H1 (cell line): ENCODE measurements around the gene RSPO3. TPM values are rescaled to one million over a fixed set of nuclear protein-coding genes. Genes with fewer than 3 reads are reported as not detected.

Source experiments
- CTCF ChIA-PET: fragments of 300-600 bp; sonication (Branson Sonifier 250); formaldehyde crosslinking; loops from one replicate; lab custom pipeline; 2021; ENCODE audit not compliant: partially characterized antibody; lab: Charles Lee
- POLR2A ChIA-PET: fragments of 300-600 bp; sonication (Branson Sonifier 250); formaldehyde crosslinking; loops from one replicate; lab custom pipeline; 2021; ENCODE audit warnings: inconsistent platforms; ENCODE audit not compliant: partially characterized antibody; lab: Charles Lee
- DNase-seq, 2 experiments: peaks; one replicate each; pipeline versions ENCODE4 v3.0.0 to v3.0.0-alpha.2; 2010 to 2022; ENCODE audit warnings: low spot score in 2 of 2, low read depth in 1 of 2, mixed read lengths in 1 of 2
- FAIRE-seq: peaks from 2 replicates; lab custom pipeline; 2011; peaks lifted over from hg19 to GRCh38; lab: Jason Lieb, UNC
- H2AFZ ChIP-seq: 2 replicates; pipeline ENCODE4 v1.8.1; 2012; ENCODE audit warnings: low read length, inconsistent platforms
- H2AK5ac ChIP-seq: 2 replicates; pipeline ENCODE4 v1.6.1; 2013; ENCODE audit warnings: low read depth, low read length
- H2BK120ac ChIP-seq: replicated peaks from 2 replicates; pipeline ENCODE3; 2013; ENCODE audit warnings: low read depth, low read length, inconsistent platforms
- H2BK12ac ChIP-seq: 2 replicates; pipeline ENCODE4 v1.6.1; 2013; ENCODE audit warnings: low read depth, low read length
- H2BK15ac ChIP-seq: 2 replicates; pipeline ENCODE4 v1.6.1; 2013; ENCODE audit warnings: low read length
- H2BK20ac ChIP-seq: 2 replicates; pipeline ENCODE4 v1.6.1; 2013; ENCODE audit warnings: low read length
- H2BK5ac ChIP-seq: 2 replicates; pipeline ENCODE4 v1.6.1; 2013; ENCODE audit warnings: low read depth, low read length
- H3K14ac ChIP-seq: 2 replicates; pipeline ENCODE4 v1.6.1; 2013; ENCODE audit warnings: inconsistent platforms; ENCODE audit not compliant: insufficient read length
- H3K18ac ChIP-seq: 2 replicates; pipeline ENCODE4 v1.6.1; 2013; ENCODE audit warnings: low read length; ENCODE audit errors: extremely low read depth
- H3K23ac ChIP-seq: 2 replicates; pipeline ENCODE4 v1.6.1; 2013; ENCODE audit warnings: inconsistent platforms; ENCODE audit not compliant: insufficient read length
- H3K23me2 ChIP-seq: 2 replicates; pipeline ENCODE4 v1.6.1; 2013; ENCODE audit warnings: low read depth, low read length
- H3K27ac ChIP-seq: 2 replicates; pipeline ENCODE4 v1.6.1; 2011; ENCODE audit warnings: low read depth, low read length, inconsistent platforms
- H3K27me3 ChIP-seq, 4 experiments: replicated peaks in 1 of 4; 1 replicate in 1 of 4; 2 replicates in 3 of 4; pipeline versions ENCODE4 v1.6.1 to v1.8.1; 2011 to 2013; ENCODE audit warnings: low read length in 3 of 4, mild to moderate bottlenecking in 3 of 4, inconsistent platforms in 2 of 4, mixed read lengths in 2 of 4, moderate library complexity in 1 of 4; ENCODE audit not compliant: control insufficient read depth in 3 of 4, insufficient read depth in 3 of 4; ENCODE audit errors: extremely low read depth in 1 of 4
- H3K36me3 ChIP-seq, 4 experiments: 2 replicates each; pipeline versions ENCODE4 v1.6.1 to v1.8.1; 2011 to 2013; ENCODE audit warnings: mild to moderate bottlenecking in 4 of 4, low read length in 3 of 4, moderate library complexity in 2 of 4, control low read depth in 1 of 4, inconsistent platforms in 1 of 4; ENCODE audit not compliant: insufficient read depth in 4 of 4, control insufficient read depth in 2 of 4
- H3K4ac ChIP-seq: replicated peaks from 2 replicates; pipeline ENCODE3; 2013; ENCODE audit warnings: low read length, low read depth, mixed read lengths, inconsistent platforms; ENCODE audit not compliant: insufficient read length
- H3K4me1 ChIP-seq, 4 experiments: replicated peaks in 1 of 4; 1 replicate in 1 of 4; 2 replicates in 3 of 4; pipeline versions ENCODE4 v1.6.1 to v1.8.1; 2011 to 2013; ENCODE audit warnings: low read length in 3 of 4, inconsistent platforms in 2 of 4, mixed read lengths in 1 of 4; ENCODE audit not compliant: insufficient read depth in 4 of 4, control insufficient read depth in 3 of 4
- H3K4me2 ChIP-seq, 2 experiments: 2 replicates each; pipeline versions ENCODE4 v1.6.1 to v1.8.1; 2011 to 2013; ENCODE audit warnings: low read depth in 2 of 2, low read length in 2 of 2, control low read depth in 1 of 2, inconsistent platforms in 1 of 2, mild to moderate bottlenecking in 1 of 2; ENCODE audit not compliant: insufficient read depth in 1 of 2
- H3K4me3 ChIP-seq, 4 experiments: fragments of 200-600, 300-600 bp in 1 of 4; sonication (generic), shearing (Covaris generic), sonication (Bioruptor Twin) in 1 of 4; 2 replicates each; pipeline versions ENCODE4 v1.5.1 to v1.8.1; 2011 to 2016; ENCODE audit warnings: low read length in 4 of 4, low read depth in 3 of 4, control low read depth in 2 of 4, inconsistent platforms in 2 of 4, mild to moderate bottlenecking in 2 of 4, mixed read lengths in 1 of 4, moderate library complexity in 1 of 4; ENCODE audit not compliant: insufficient read depth in 2 of 4; ENCODE audit errors: extremely low read depth in 1 of 4
- H3K56ac ChIP-seq: replicated peaks from 2 replicates; pipeline ENCODE3; 2013; ENCODE audit warnings: low read depth, mild to moderate bottlenecking, mixed read lengths, low read length, inconsistent platforms; ENCODE audit not compliant: insufficient read length
- H3K79me1 ChIP-seq: 2 replicates; pipeline ENCODE4 v1.6.1; 2013; ENCODE audit warnings: low read depth, low read length, control low read depth
- H3K79me2 ChIP-seq, 2 experiments: 2 replicates each; pipeline versions ENCODE4 v1.6.1 to v1.8.1; 2012 to 2013; ENCODE audit warnings: low read length in 2 of 2, mild to moderate bottlenecking in 2 of 2, inconsistent platforms in 1 of 2; ENCODE audit not compliant: insufficient read depth in 2 of 2, control insufficient read depth in 1 of 2
- H3K9ac ChIP-seq, 4 experiments: replicated peaks in 1 of 4; 1 replicate in 1 of 4; 2 replicates in 3 of 4; pipeline versions ENCODE4 v1.6.1 to v1.8.1; 2011 to 2013; ENCODE audit warnings: low read depth in 3 of 4, low read length in 3 of 4, control low read depth in 2 of 4, mild to moderate bottlenecking in 2 of 4, moderate library complexity in 2 of 4, inconsistent platforms in 1 of 4; ENCODE audit errors: extremely low read depth in 1 of 4
- H3K9me3 ChIP-seq, 2 experiments: 2 replicates each; pipeline versions ENCODE4 v1.6.1 to v1.8.1; 2012 to 2013; ENCODE audit warnings: mild to moderate bottlenecking in 2 of 2, moderate library complexity in 2 of 2, control low read depth in 1 of 2, inconsistent platforms in 1 of 2, low read depth in 1 of 2, low read length in 1 of 2, mixed read lengths in 1 of 2; ENCODE audit not compliant: insufficient read depth in 2 of 2
- H4K20me1 ChIP-seq, 2 experiments: replicated peaks in 1 of 2; 2 replicates each; pipeline versions ENCODE3 to v1.8.1; 2011 to 2013; ENCODE audit warnings: inconsistent platforms in 2 of 2, low read length in 2 of 2, mild to moderate bottlenecking in 1 of 2; ENCODE audit not compliant: insufficient read depth in 2 of 2, control insufficient read depth in 1 of 2
- H4K5ac ChIP-seq: 2 replicates; pipeline ENCODE4 v1.6.1; 2013; ENCODE audit warnings: low read length, low read depth, mixed read lengths, inconsistent platforms; ENCODE audit not compliant: insufficient read length
- H4K8ac ChIP-seq: 2 replicates; pipeline ENCODE4 v1.8.0; 2013; ENCODE audit warnings: mild to moderate bottlenecking, moderate library complexity, low read length, inconsistent platforms; ENCODE audit not compliant: insufficient read depth; ENCODE audit errors: extremely low read depth
- H4K91ac ChIP-seq: replicated peaks from 2 replicates; pipeline ENCODE3; 2013; ENCODE audit warnings: low read length, mixed read lengths, inconsistent platforms; ENCODE audit not compliant: insufficient read length
- ATF2 ChIP-seq: IDR thresholded peaks from 2 replicates; pipeline ENCODE4 v1.6.1; 2012; ENCODE audit warnings: low read length, inconsistent platforms
- CREB1 ChIP-seq: IDR thresholded peaks from 2 replicates; pipeline ENCODE4 v1.6.1; 2012; ENCODE audit warnings: inconsistent platforms
- EZH2 ChIP-seq: fragments of 200-600 bp; sonication (generic); IDR thresholded peaks from 2 replicates; pipeline ENCODE4 v1.7.1; 2012; ENCODE audit warnings: low read depth, mild to moderate bottlenecking, moderate library complexity, low read length, inconsistent platforms; ENCODE audit not compliant: severe bottlenecking
- FOSL1 ChIP-seq: IDR thresholded peaks from 2 replicates; pipeline ENCODE4 v1.6.1; 2011; ENCODE audit warnings: mild to moderate bottlenecking, low read depth, low read length, moderate library complexity; ENCODE audit not compliant: insufficient read depth
- JUND ChIP-seq: IDR thresholded peaks from 2 replicates; pipeline ENCODE4 v1.6.1; 2011; ENCODE audit warnings: mild to moderate bottlenecking, improper control_type of control experiment, low read length
- KDM4A ChIP-seq: IDR thresholded peaks from one replicate; pipeline ENCODE4 v1.7.1; 2012; ENCODE audit warnings: low read depth, mild to moderate bottlenecking, moderate library complexity, low read length, inconsistent platforms; ENCODE audit not compliant: severe bottlenecking
- MAFK ChIP-seq: IDR thresholded peaks from 2 replicates; pipeline ENCODE4 v1.6.1; 2012; ENCODE audit warnings: low read depth, mild to moderate bottlenecking, improper control_type of control experiment, low read length
- SIN3A ChIP-seq, 2 experiments: IDR thresholded peaks in 1 of 2; conservative IDR thresholded peaks in 1 of 2; 2 replicates each; pipeline ENCODE4 v1.6.1; 2011 to 2012; ENCODE audit warnings: low read length in 2 of 2, improper control_type of control experiment in 1 of 2, low read depth in 1 of 2, mild to moderate bottlenecking in 1 of 2
- TAF1 ChIP-seq: IDR thresholded peaks from 2 replicates; pipeline ENCODE4 v1.6.1; 2011; ENCODE audit warnings: mild to moderate bottlenecking, low read depth, low read length
- USF2 ChIP-seq: IDR thresholded peaks from 2 replicates; pipeline ENCODE4 v1.6.1; 2011; ENCODE audit warnings: low read length, improper control_type of control experiment
- WGBS, 2 experiments: shearing (Covaris generic) in 1 of 2; methylation state at CpG; one replicate each; pipeline versions ENCODE4 v1.1.6 to v1.1.7; 2013 to 2015; ENCODE audit warnings: low lambda C conversion rate in 2 of 2, mixed read lengths in 2 of 2, inconsistent platforms in 1 of 2, low coverage in 1 of 2, missing lambda C conversion rate in 1 of 2; ENCODE audit not compliant: insufficient replicate concordance in 2 of 2, insufficient coverage in 1 of 2, insufficient read length in 1 of 2; ENCODE audit errors: extremely low coverage in 1 of 2, missing lambda C conversion rate in 1 of 2; 5-methylcytosine and 5-hydroxymethylcytosine counted together
- polyA plus RNA-seq, 7 experiments: library from polyadenylated mRNA; depleted of rRNA in 3 of 7; stranded (reverse) in 5 of 7; unstranded in 2 of 7; fragments of >200 nt in 5 of 7; fragments of 200-250 nt in 2 of 7; gene quantifications; 1 replicate in 5 of 7; 2 replicates in 1 of 7; 4 replicates in 1 of 7; pipeline versions ENCODE4 v1.2.1 to v1.2.3, GENCODE V29; 2011 to 2013; ENCODE audit warnings: missing spikeins in 2 of 7, mixed read lengths in 2 of 7
- total RNA-seq: library from RNA; stranded (reverse); fragmentation: NEBNext Ultra II Directional; extraction: Animal tissue kit (Norgen Biotek cat#: 25700); gene quantifications from 2 replicates; pipeline ENCODE4 v1.2.1, GENCODE V29; 2021

Gene RSPO3
- total and polyA plus RNA-seq, 2 of the 8 experiments (the other 6 are each of a cell fraction or from before 2014, with no cell fraction given), result not detected

- DNase-seq (no peak), FAIRE-seq (no peak)
- Histone ChIP-seq H3K4me2 (no peak overlapping the region), H3K9ac (no peak overlapping the region), H2BK5ac (no peak overlapping the region), H2BK12ac (no peak overlapping the region), H3K79me1 (no peaks in the 10 kb centered on the region), H3K56ac (no peak overlapping the region), H2BK20ac (no peak overlapping the region), H3K14ac (no peak overlapping the region), H3K9me3 (no peaks in the 10 kb centered on the region), H2AK5ac (no peak overlapping the region), H3K27me3 (no peaks in the 10 kb centered on the region), H4K5ac (no peak overlapping the region), H2BK120ac (no peak overlapping the region), H3K18ac (no peak overlapping the region), H2AFZ (no peak overlapping the region), H3K79me2 (no peaks in the 10 kb centered on the region), H4K8ac (no peak overlapping the region), H3K4me3 (no peak overlapping the region), H4K20me1 (no peaks in the 10 kb centered on the region), H3K27ac (no peak overlapping the region), H3K36me3 (no peaks in the 10 kb centered on the region), H4K91ac (no peak overlapping the region), H3K4ac (no peak overlapping the region), H2BK15ac (no peak overlapping the region), H3K23me2 (no peaks in the 10 kb centered on the region), H3K4me1 (no peaks in the 10 kb centered on the region), H3K23ac (no peak overlapping the region)
- POLR2A ChIA-PET, result interaction anchor here (0.5 kb wide), 1 partner anchor 18 kb away, joined by 3 read pairs; no protein-coding TSS in a partner anchor
- TF ChIP-seq MAFK, result no peak
- no peak for TF ChIP-seq SIN3A (conservative IDR thresholded peaks at IDR 0.05 in 1 of 2, IDR thresholded peaks at IDR 0.05 in 1 of 2; ENCODE audit: low read depth in 1 of 2, low read length in 2 of 2)
- no peak for TF ChIP-seq JUND
- no peak for TF ChIP-seq EZH2
- no peak for TF ChIP-seq USF2
- TF ChIP-seq KDM4A, result no peak
- no peak for TF ChIP-seq CREB1
- no peak for TF ChIP-seq ATF2
- TF ChIP-seq FOSL1, result no peak
- no peak for TF ChIP-seq TAF1
- WGBS, 2 experiments, result 92% methylated on average over 4 of the region's 4 CpGs; no CpG with 5 or more reads in 1 of the 2 experiments
- CTCF ChIA-PET, result interaction anchor here (1.1 to 4.3 kb wide), 2 partner anchors 8 to 62 kb away, joined by 3 to 20 read pairs; no protein-coding TSS in a partner anchor
Measured at GRCh38 chr6:127129251-127129650, 10.8 kb downstream of the RSPO3 start.
